ENCODE measurements around the gene SLC43A3. TPM values are rescaled to one million over a fixed set of nuclear protein-coding genes. Genes with fewer than 3 reads are reported as not detected.

SLC43A3 gene
- total RNA-seq, 1 donor = 74.3 TPM

GRCh38 chr11:57394203-57394965, 32.5 kb downstream of the SLC43A3 start:
- no peak overlapping the region for H3K4me3 ChIP-seq (ENCODE audit: low read depth, low read length)
- TF ChIP-seq CTCF (IDR thresholded peaks at IDR 0.05; ENCODE audit: insufficient read depth, low read length) = no peak
- no peak for DNase-seq (ENCODE audit: low read depth)

GRCh38 chr11:57392763-57393105, 34.2 kb downstream of the SLC43A3 start:
- H3K4me3 ChIP-seq (ENCODE audit: low read depth, low read length) = no peak overlapping the region
- no peak for DNase-seq (ENCODE audit: low read depth)
- TF ChIP-seq CTCF (IDR thresholded peaks at IDR 0.05; ENCODE audit: insufficient read depth, low read length) = no peak

- DNase-seq (ENCODE audit: low read depth) = no peak
- no peak for TF ChIP-seq CTCF (IDR thresholded peaks at IDR 0.05; ENCODE audit: insufficient read depth, low read length)
- H3K4me3 ChIP-seq (ENCODE audit: low read depth, low read length) = no peak overlapping the region
Measured at GRCh38 chr11:57392066-57392762, 34.7 kb downstream of the SLC43A3 start.

- TF ChIP-seq CTCF (IDR thresholded peaks at IDR 0.05; ENCODE audit: insufficient read depth, low read length) = no peak
- no peak overlapping the region for H3K4me3 ChIP-seq (ENCODE audit: low read depth, low read length)
- no peak for DNase-seq (ENCODE audit: low read depth)
Measured at GRCh38 chr11:57391539-57391938, 35.4 kb downstream of the SLC43A3 start.

- DNase-seq (ENCODE audit: low read depth) = no peak
- no peak for TF ChIP-seq CTCF (IDR thresholded peaks at IDR 0.05; ENCODE audit: insufficient read depth, low read length)
- no peak overlapping the region for H3K4me3 ChIP-seq (ENCODE audit: low read depth, low read length)
Measured at GRCh38 chr11:57391111-57391510, 35.8 kb downstream of the SLC43A3 start.

- no peak for TF ChIP-seq CTCF (IDR thresholded peaks at IDR 0.05; ENCODE audit: insufficient read depth, low read length)
- no peak within 1 kb of the TSS for H3K4me3 ChIP-seq (ENCODE audit: low read depth, low read length)
- no peak for DNase-seq (ENCODE audit: low read depth)
Measured at GRCh38 chr11:57390535-57390934, 36.4 kb downstream of the SLC43A3 start, which contains the start of gene PRG2. TSS of gene PRG2 (minus strand) at chr11:57390650. CDS start at chr11:57389944, 706 bp downstream.
